Naive B cell (primary cell): ENCODE measurements around the gene PTPRF. TPM values are rescaled to one million over a fixed set of nuclear protein-coding genes. Genes with fewer than 3 reads are reported as not detected.

ENCODE experiments used
- ATAC-seq, 2 donors: fragments of 150-1000 bp; cut with Tn5 transposase; 2 replicates each; pipeline ENCODE4 v1.10.0; 2021; ENCODE audit warnings: low read depth in 2 of 2, mild to moderate bottlenecking in 2 of 2, moderate library complexity in 2 of 2
- DNase-seq: peaks from one replicate; pipeline ENCODE4 v3.0.0; 2022
- H3K27ac Mint-ChIP-seq, 6 donors: one replicate each; pipeline ENCODE4 v1.8.0; 2020 to 2022; ENCODE audit warnings: mild to moderate bottlenecking in 6 of 6, mixed read lengths in 6 of 6, moderate library complexity in 5 of 6, inconsistent platforms in 2 of 6
- H3K27me3 Mint-ChIP-seq, 3 donors: one replicate each; pipeline ENCODE4 v1.8.0; 2021 to 2022; ENCODE audit warnings: mixed read lengths in 3 of 3, mild to moderate bottlenecking in 1 of 3
- H3K36me3 Mint-ChIP-seq, 2 donors: one replicate each; pipeline ENCODE4 v1.8.0; 2020 to 2022; ENCODE audit warnings: mixed read lengths in 2 of 2, inconsistent platforms in 1 of 2, mild to moderate bottlenecking in 1 of 2
- H3K4me1 Mint-ChIP-seq, 3 donors: one replicate each; pipeline ENCODE4 v1.8.0; 2020 to 2022; ENCODE audit warnings: mixed read lengths in 3 of 3, inconsistent platforms in 1 of 3, mild to moderate bottlenecking in 1 of 3, moderate library complexity in 1 of 3
- H3K4me3 Mint-ChIP-seq, 8 donors: one replicate each; pipeline ENCODE4 v1.8.0; 2020 to 2022; ENCODE audit warnings: mild to moderate bottlenecking in 8 of 8, mixed read lengths in 8 of 8, moderate library complexity in 8 of 8, inconsistent platforms in 2 of 8
- H3K9me3 Mint-ChIP-seq, 7 donors: one replicate each; pipeline ENCODE4 v1.8.0; 2020 to 2022; ENCODE audit warnings: mixed read lengths in 7 of 7, mild to moderate bottlenecking in 5 of 7, inconsistent platforms in 2 of 7, moderate library complexity in 1 of 7
- polyA plus RNA-seq, 6 donors: library from polyadenylated mRNA; unstranded; fragments of 300-500 nt; fragmentation: Illumina TruSeq; gene quantifications; one replicate each; pipeline ENCODE4 v1.2.3, GENCODE V29; 2021; ENCODE audit warnings: low read depth in 6 of 6

Gene PTPRF
- polyA plus RNA-seq, 6 donors from 2014 or later, result 0.19 to 2.3 TPM; not detected in 4

DNA sequence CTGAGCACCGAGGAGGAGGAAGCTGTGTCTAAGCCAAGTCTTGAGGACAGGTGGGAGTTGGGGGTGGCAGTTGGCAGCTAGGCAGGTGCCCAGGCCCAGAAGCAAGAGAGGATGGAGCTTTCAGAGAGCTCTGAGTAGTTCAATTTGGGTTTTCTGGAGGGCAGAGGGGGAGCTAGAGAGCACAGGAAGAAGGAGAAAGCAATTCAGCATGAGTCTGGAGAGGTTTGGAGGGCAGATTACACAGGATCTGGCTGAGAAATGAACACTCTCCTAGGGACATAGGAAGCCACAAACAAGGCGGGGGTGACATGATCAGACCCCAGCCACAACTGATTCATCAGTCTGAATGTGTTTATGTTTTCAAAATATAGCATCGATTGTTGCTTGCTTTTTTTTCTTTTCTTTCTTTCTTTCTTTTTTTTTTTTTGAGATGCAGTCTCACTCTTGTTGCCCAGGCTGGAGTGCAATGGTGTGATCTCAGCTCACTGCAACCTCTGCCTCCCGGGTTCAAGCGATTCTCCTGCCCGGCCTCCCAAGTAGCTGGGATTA lies 23.8 kb downstream of the PTPRF start:
- Mint-ChIP-seq H3K4me3 (no peak overlapping the region), H3K27ac (no peak overlapping the region), H3K27me3 (peaks cover 6 to 19% (median 10%) of the 10 kb centered on the region in 3 donors), H3K9me3 (peaks cover 0 to 4% (median 0%) of the 10 kb centered on the region in 7 donors), H3K36me3 (no peaks in the 10 kb centered on the region), H3K4me1 (peaks cover 5 to 15% (median 6%) of the 10 kb centered on the region in 3 donors)
- no peak for ATAC-seq
- DNase-seq, result no peak

GRCh38 chr1:43556782-43557181 lies 26.1 kb downstream of the PTPRF start:
- no peak overlapping the region for H3K27ac Mint-ChIP-seq
- peaks cover 0 to 4% (median 0%) of the 10 kb centered on the region in 3 donors for H3K4me1 Mint-ChIP-seq
- no peaks in the 10 kb centered on the region for H3K36me3 Mint-ChIP-seq
- ATAC-seq (no peak), DNase-seq (no peak)
- H3K27me3 Mint-ChIP-seq, result peaks cover 0 to 1% (median 0%) of the 10 kb centered on the region in 3 donors
- H3K4me3 Mint-ChIP-seq, result no peak overlapping the region
- no peaks in the 10 kb centered on the region for H3K9me3 Mint-ChIP-seq

DNA sequence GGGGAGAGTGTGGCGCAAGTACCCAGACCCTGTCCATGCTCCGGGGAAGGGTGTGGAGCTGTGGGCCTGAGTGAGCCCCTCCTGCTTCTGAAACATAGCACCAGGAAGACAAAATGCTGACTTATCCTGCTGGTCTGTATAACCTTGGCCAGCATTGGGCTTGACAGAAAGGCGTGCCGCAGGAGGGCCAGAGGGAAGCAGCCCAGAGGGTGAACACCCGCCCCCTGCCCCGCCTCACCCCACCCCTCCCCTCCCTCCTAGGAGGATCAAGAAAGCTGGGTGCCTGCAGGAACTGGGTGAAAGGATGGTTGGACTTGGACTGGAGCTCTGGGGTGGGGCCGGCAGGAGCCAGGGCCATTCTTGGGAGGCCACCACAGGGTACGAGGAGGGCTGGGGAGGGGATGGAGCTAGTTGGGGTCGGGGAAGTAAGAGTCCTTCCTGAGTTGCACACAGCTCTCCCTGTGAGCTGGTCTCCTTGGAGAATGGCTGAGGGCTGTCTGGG lies 27.1 kb downstream of the PTPRF start:
- peaks cover 0 to 5% (median 0%) of the 10 kb centered on the region in 3 donors for H3K27me3 Mint-ChIP-seq
- DNase-seq, result no peak
- H3K4me1 Mint-ChIP-seq, result peaks cover 0 to 4% (median 0%) of the 10 kb centered on the region in 3 donors
- no peak overlapping the region for H3K4me3 Mint-ChIP-seq
- no peak for ATAC-seq
- no peaks in the 10 kb centered on the region for H3K36me3 Mint-ChIP-seq
- no peaks in the 10 kb centered on the region for H3K9me3 Mint-ChIP-seq
- H3K27ac Mint-ChIP-seq, result no peak overlapping the region

- Mint-ChIP-seq H3K27ac (no peak overlapping the region), H3K4me1 (peaks cover 0 to 4% (median 0%) of the 10 kb centered on the region in 3 donors), H3K27me3 (peaks cover 2 to 9% (median 3%) of the 10 kb centered on the region in 3 donors), H3K36me3 (no peaks in the 10 kb centered on the region), H3K4me3 (no peak overlapping the region), H3K9me3 (no peaks in the 10 kb centered on the region)
- no peak for DNase-seq
- ATAC-seq, result no peak
Observed at GRCh38 chr1:43558346-43558841, 27.7 kb downstream of the PTPRF start.

DNA sequence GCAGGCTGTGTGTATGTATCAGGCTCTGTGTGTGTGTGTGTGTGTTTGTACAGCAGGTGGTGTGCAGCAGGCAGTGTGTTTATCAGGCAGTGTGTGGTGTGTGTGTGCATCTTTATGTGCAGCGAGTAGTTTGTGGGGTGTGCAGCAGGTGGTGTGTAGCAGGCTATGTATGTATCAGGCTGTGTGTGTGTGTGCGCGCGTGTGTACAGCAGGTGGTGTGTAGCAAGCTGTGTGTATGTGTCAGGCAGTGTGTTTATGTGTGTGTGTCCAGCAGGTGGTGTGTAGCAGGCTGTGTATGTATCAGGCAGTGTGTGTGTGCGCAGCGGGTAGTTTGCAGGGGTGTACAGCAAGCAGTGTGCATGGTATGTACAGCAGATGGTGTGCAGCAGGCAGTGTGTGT lies 29.0 kb downstream of the PTPRF start:
- no peaks in the 10 kb centered on the region for H3K9me3 Mint-ChIP-seq
- ATAC-seq (no peak), DNase-seq (no peak)
- no peak overlapping the region for H3K4me3 Mint-ChIP-seq
- H3K27me3 Mint-ChIP-seq, result peaks cover 7 to 18% (median 10%) of the 10 kb centered on the region in 3 donors
- H3K4me1 Mint-ChIP-seq, result peaks cover 0 to 3% (median 0%) of the 10 kb centered on the region in 3 donors
- H3K36me3 Mint-ChIP-seq, result no peaks in the 10 kb centered on the region
- no peak overlapping the region for H3K27ac Mint-ChIP-seq

DNA sequence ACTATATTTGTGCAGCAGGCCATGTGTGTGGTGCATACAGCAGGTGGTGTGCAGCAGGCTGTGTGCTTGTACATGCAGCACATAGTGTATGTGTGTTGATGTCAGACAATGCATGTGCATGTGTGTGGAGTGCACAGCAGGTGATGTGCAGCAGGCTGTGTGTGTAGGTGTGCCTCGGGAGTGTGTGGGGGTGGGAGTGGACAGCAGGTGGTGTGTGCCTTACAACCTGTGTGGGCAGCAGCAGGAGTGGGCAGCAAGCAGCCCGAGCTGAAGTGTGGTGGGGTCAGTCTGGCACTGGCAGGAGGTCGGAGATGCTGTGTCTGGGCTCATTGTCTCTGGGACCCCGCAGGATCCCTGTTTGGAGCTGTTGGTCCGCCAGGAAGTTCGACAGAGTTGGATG lies 29.6 kb downstream of the PTPRF start:
- no peak for DNase-seq
- peaks cover 7 to 24% (median 10%) of the 10 kb centered on the region in 3 donors for H3K27me3 Mint-ChIP-seq
- H3K36me3 Mint-ChIP-seq, result no peaks in the 10 kb centered on the region
- no peak overlapping the region for H3K27ac Mint-ChIP-seq
- ATAC-seq, result no peak
- H3K4me3 Mint-ChIP-seq, result no peak overlapping the region
- H3K4me1 Mint-ChIP-seq, result peaks cover 0 to 3% (median 0%) of the 10 kb centered on the region in 3 donors
- no peaks in the 10 kb centered on the region for H3K9me3 Mint-ChIP-seq

- no peak for ATAC-seq
- H3K9me3 Mint-ChIP-seq, result no peaks in the 10 kb centered on the region
- no peak overlapping the region for H3K27ac Mint-ChIP-seq
- no peaks in the 10 kb centered on the region for H3K36me3 Mint-ChIP-seq
- peak overlapping the region in 1 of 8 donors; percentile 61 for H3K4me3 Mint-ChIP-seq
- peaks cover 4 to 12% (median 8%) of the 10 kb centered on the region in 3 donors for H3K4me1 Mint-ChIP-seq
- H3K27me3 Mint-ChIP-seq, result peaks cover 12 to 39% (median 24%) of the 10 kb centered on the region in 3 donors
- no peak for DNase-seq
Observed at GRCh38 chr1:43563876-43564539, 33.3 kb downstream of the PTPRF start.

- H3K9me3 Mint-ChIP-seq, result no peaks in the 10 kb centered on the region
- H3K27me3 Mint-ChIP-seq, result peaks cover 12 to 39% (median 24%) of the 10 kb centered on the region in 3 donors
- no peaks in the 10 kb centered on the region for H3K36me3 Mint-ChIP-seq
- H3K4me1 Mint-ChIP-seq, result peaks cover 4 to 12% (median 8%) of the 10 kb centered on the region in 3 donors
- DNase-seq (no peak), ATAC-seq (no peak)
- H3K4me3 Mint-ChIP-seq, result peak overlapping the region in 6 of 8 donors; percentile 12 to 69 (median 46)
- no peak overlapping the region for H3K27ac Mint-ChIP-seq
Observed at GRCh38 chr1:43564551-43565348, 34.1 kb downstream of the PTPRF start.

GRCh38 chr1:43565600-43566360 lies 35.1 kb downstream of the PTPRF start:
- ATAC-seq (peak; percentile 24 to 43), DNase-seq (peak; percentile 15)
- no peaks in the 10 kb centered on the region for H3K36me3 Mint-ChIP-seq
- H3K4me3 Mint-ChIP-seq, result peak overlapping the region; percentile 21 to 69 (median 62)
- peaks cover 12 to 39% (median 24%) of the 10 kb centered on the region in 3 donors for H3K27me3 Mint-ChIP-seq
- H3K27ac Mint-ChIP-seq, result no peak overlapping the region
- H3K4me1 Mint-ChIP-seq, result peaks cover 4 to 12% (median 8%) of the 10 kb centered on the region in 3 donors
- H3K9me3 Mint-ChIP-seq, result no peaks in the 10 kb centered on the region

- Mint-ChIP-seq H3K4me3 (peak overlapping the region in 6 of 8 donors; percentile 50 to 69 (median 60)), H3K9me3 (no peaks in the 10 kb centered on the region), H3K4me1 (peaks cover 4 to 12% (median 8%) of the 10 kb centered on the region in 3 donors), H3K36me3 (no peaks in the 10 kb centered on the region), H3K27ac (peak overlapping the region in 1 of 6 donors; percentile 50), H3K27me3 (peaks cover 12 to 39% (median 24%) of the 10 kb centered on the region in 3 donors)
- DNase-seq (no peak), ATAC-seq (no peak)
Observed at GRCh38 chr1:43566382-43567044, 35.8 kb downstream of the PTPRF start.

- Mint-ChIP-seq H3K4me3 (no peak overlapping the region), H3K9me3 (no peaks in the 10 kb centered on the region), H3K36me3 (no peaks in the 10 kb centered on the region), H3K27ac (peak overlapping the region in 1 of 6 donors; percentile 78), H3K4me1 (peaks cover 4 to 12% (median 4%) of the 10 kb centered on the region in 3 donors), H3K27me3 (peaks cover 5 to 26% (median 14%) of the 10 kb centered on the region in 3 donors)
- ATAC-seq, result peak; percentile 83 to 88
- peak; percentile 21 for DNase-seq
Observed at GRCh38 chr1:43569175-43569574, 38.5 kb downstream of the PTPRF start.

DNA sequence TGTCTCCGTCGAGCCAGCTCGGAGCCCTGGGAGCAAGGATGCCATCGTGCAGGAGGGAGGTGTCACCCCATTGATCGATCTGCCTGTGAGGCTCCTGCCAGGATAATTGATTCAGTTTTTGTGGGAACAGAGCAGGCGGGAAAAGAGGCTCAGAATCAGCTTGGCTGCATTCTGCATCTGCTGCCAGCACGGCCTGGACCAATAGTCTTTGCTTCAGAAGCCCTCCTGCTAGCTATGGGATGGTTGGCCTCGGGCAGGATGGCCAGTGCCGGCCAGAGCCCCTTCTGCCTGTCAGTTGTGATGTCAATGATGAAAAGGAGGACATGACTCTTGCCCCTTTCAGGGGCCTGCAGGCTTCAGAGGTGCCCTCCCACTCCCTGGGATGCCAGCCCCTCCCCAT lies 39.6 kb downstream of the PTPRF start:
- Mint-ChIP-seq H3K4me1 (peaks cover 4 to 12% (median 4%) of the 10 kb centered on the region in 3 donors), H3K9me3 (no peaks in the 10 kb centered on the region), H3K36me3 (no peaks in the 10 kb centered on the region), H3K27ac (no peak overlapping the region), H3K27me3 (peaks cover 5 to 16% (median 14%) of the 10 kb centered on the region in 3 donors), H3K4me3 (no peak overlapping the region)
- ATAC-seq (no peak), DNase-seq (no peak)
